K562 (cell line): ENCODE data around the gene SLC39A12. TPM values are rescaled to one million over a fixed set of nuclear protein-coding genes. Genes with fewer than 3 reads are reported as not detected.

Source experiments
- ATAC-seq: fragments of 200-7000 bp; cut with Tn5 transposase; 3 replicates; pipeline ENCODE4 v1.9.1; 2020; ENCODE audit warnings: moderate library complexity
- BruUV-seq: library from RNA; stranded (reverse); fragments of 400-500 nt; replicated peaks from 2 replicates; lab custom pipeline; 2021; lab: Mats Ljungman, UMichigan
- CTCF ChIA-PET: fragments of 300-600 bp; formaldehyde crosslinking; extraction: SDS; loops from one replicate; lab custom pipeline; 2021; ENCODE audit warnings: low intra/inter-chr PET ratio; lab: Yijun Ruan, JAX
- POLR2A ChIA-PET: fragments of 300-600, 350-650 bp; sonication (Branson Sonifier 250); formaldehyde crosslinking; extraction: SDS; loops from one replicate; lab custom pipeline; 2021; ENCODE audit warnings: antibody characterized with exemption, inconsistent platforms; lab: Yijun Ruan, JAX
- DNase-seq, 4 experiments: peaks; one replicate each; pipeline versions ENCODE4 v3.0.0 to v3.0.0-alpha.2; 2011 to 2018; ENCODE audit warnings: low spot score in 3 of 4, mixed read lengths in 3 of 4; ENCODE audit errors: extremely low read depth in 1 of 4
- FAIRE-seq: peaks from 2 replicates; lab custom pipeline; 2011; peaks lifted over from hg19 to GRCh38; lab: Jason Lieb, UNC
- H2AFZ ChIP-seq: 2 replicates; pipeline ENCODE4 v1.6.0; 2011; ENCODE audit warnings: low read depth, low read length, control low read depth, inconsistent platforms
- H3K27ac ChIP-seq: fragments of 200-600 bp; 3 replicates; pipeline ENCODE4 v1.8.0; 2011; ENCODE audit warnings: low read depth, mild to moderate bottlenecking, control low read depth, inconsistent platforms, low read length, moderate library complexity, mixed read lengths; ENCODE audit errors: extremely low read depth
- H3K27me3 ChIP-seq, 2 experiments: fragments of 300-600 bp in 1 of 2; 2 replicates in 1 of 2; 3 replicates in 1 of 2; pipeline versions ENCODE4 v1.6.0 to v1.8.0; 2011; ENCODE audit warnings: inconsistent platforms in 2 of 2, low read length in 2 of 2, mild to moderate bottlenecking in 1 of 2, mixed read lengths in 1 of 2, moderate library complexity in 1 of 2; ENCODE audit not compliant: control insufficient read depth in 2 of 2, insufficient read depth in 2 of 2
- H3K36me3 ChIP-seq: fragments of 300-600 bp; 3 replicates; pipeline ENCODE4 v1.8.0; 2011; ENCODE audit warnings: mild to moderate bottlenecking, low read length, inconsistent platforms; ENCODE audit not compliant: control insufficient read depth, insufficient read depth
- H3K4me1 ChIP-seq, 2 experiments: fragments of 200-600 bp in 1 of 2; replicated peaks in 1 of 2; 2 replicates in 1 of 2; 3 replicates in 1 of 2; pipeline versions ENCODE4 v1.5.1 to v1.8.0; 2011; ENCODE audit warnings: inconsistent platforms in 2 of 2, low read length in 2 of 2, mild to moderate bottlenecking in 1 of 2, mixed read lengths in 1 of 2, moderate library complexity in 1 of 2; ENCODE audit not compliant: control insufficient read depth in 2 of 2, insufficient read depth in 2 of 2
- H3K4me2 ChIP-seq: 2 replicates; pipeline ENCODE4 v1.6.1; 2011; ENCODE audit warnings: low read length, control low read depth, inconsistent platforms, mixed read lengths; ENCODE audit not compliant: insufficient read depth
- H3K4me3 ChIP-seq: fragments of 200-600 bp; sonication (generic), shearing (Covaris generic); 2 replicates; pipeline ENCODE4 v1.5.1; 2016; ENCODE audit warnings: control low read depth, inconsistent platforms
- H3K79me2 ChIP-seq: fragments of 200-600 bp; 3 replicates; pipeline ENCODE4 v1.8.0; 2011; ENCODE audit warnings: low read length, inconsistent platforms; ENCODE audit not compliant: control insufficient read depth, insufficient read depth
- H3K9ac ChIP-seq, 2 experiments: 2 replicates each; pipeline versions ENCODE4 v1.6.0 to v1.6.1; 2011; ENCODE audit warnings: low read depth in 2 of 2, low read length in 2 of 2, control low read depth in 1 of 2, inconsistent platforms in 1 of 2, mild to moderate bottlenecking in 1 of 2, mixed read lengths in 1 of 2; ENCODE audit not compliant: insufficient read depth in 1 of 2
- H3K9me1 ChIP-seq: one replicate; pipeline ENCODE4 v1.6.0; 2011; ENCODE audit warnings: inconsistent platforms, mild to moderate bottlenecking, low read length, moderate library complexity; ENCODE audit not compliant: control insufficient read depth, insufficient read depth
- H3K9me3 ChIP-seq: replicated peaks from 2 replicates; pipeline ENCODE4 v1.5.1; 2011; ENCODE audit warnings: low read depth, low read length, inconsistent platforms; ENCODE audit not compliant: control insufficient read depth, insufficient read depth
- H4K20me1 ChIP-seq: replicated peaks from 2 replicates; pipeline ENCODE4 v1.6.1; 2011; ENCODE audit warnings: low read length, inconsistent platforms, mixed read lengths; ENCODE audit not compliant: control insufficient read depth, insufficient read depth
- NFATC3 ChIP-seq: fragments of 450-650 bp; IDR thresholded peaks from 2 replicates; pipeline ENCODE4 v1.6.1; 2017; ENCODE audit warnings: mild to moderate bottlenecking
- RBM34 ChIP-seq: fragments of 200-400 bp; formaldehyde crosslinking; IDR thresholded peaks from 2 replicates; pipeline ENCODE4 v1.6.1; 2018; ENCODE audit warnings: low read length, borderline replicate concordance; ENCODE audit not compliant: insufficient read depth
- ZNF696 ChIP-seq: fragments of 250-450 bp; sonication (Bioruptor Pico); conservative IDR thresholded peaks from 2 replicates; pipeline ENCODE4 v1.4.0; 2020; ENCODE audit warnings: mild to moderate bottlenecking, moderate library complexity
- WGBS: fragments of 100-300 bp; shearing (Covaris generic); methylation state at CpG from one replicate; pipeline ENCODE4 v1.1.6; 2016; ENCODE audit warnings: low coverage, mixed read lengths; ENCODE audit not compliant: insufficient coverage; ENCODE audit errors: missing lambda C conversion rate; 5-methylcytosine and 5-hydroxymethylcytosine counted together
- in situ Hi-C: fragments of 300-500 bp; cut with MboI; formaldehyde crosslinking; loops from 4 replicates; pipeline ENCODE4 v1.15.0; 2018; ENCODE audit warnings: inconsistent platforms, mixed read lengths
- intact Hi-C: fragments of 100-400 bp; cut with micrococcal nuclease; formaldehyde crosslinking; loops from 2 replicates; pipeline ENCODE4 v1.14.2; 2022
- polyA plus RNA-seq, 8 experiments: library from polyadenylated mRNA; depleted of rRNA in 4 of 8; stranded (reverse) in 5 of 8; unstranded in 3 of 8; fragments of >200 nt; fragmentation: Nextera tagmentation in 2 of 8; fragmentation: Illumina TruSeq in 1 of 8; extraction: Ambion mirVana in 2 of 8; extraction: Trizol in 1 of 8; gene quantifications; 2 replicates each; pipeline versions ENCODE4 v1.2.1 to v1.2.3, GENCODE V29; 2011 to 2014; ENCODE audit warnings: inconsistent platforms in 1 of 8, missing spikeins in 1 of 8
- total RNA-seq, 7 experiments: library from RNA; depleted of rRNA in 6 of 7; stranded (reverse); fragments of >200 nt in 6 of 7; fragmentation: Illumina TruSeq in 2 of 7; extraction: Trizol in 2 of 7; gene quantifications; 2 replicates each; pipeline versions ENCODE4 v1.2.1 to v1.2.3, GENCODE V29; 2011 to 2021; ENCODE audit warnings: low replicate concordance in 1 of 7

Gene SLC39A12
- total and polyA plus RNA-seq, 9 of the 15 experiments (the other 6 are each of a cell fraction or from before 2014, with no cell fraction given), result not detected

DNA sequence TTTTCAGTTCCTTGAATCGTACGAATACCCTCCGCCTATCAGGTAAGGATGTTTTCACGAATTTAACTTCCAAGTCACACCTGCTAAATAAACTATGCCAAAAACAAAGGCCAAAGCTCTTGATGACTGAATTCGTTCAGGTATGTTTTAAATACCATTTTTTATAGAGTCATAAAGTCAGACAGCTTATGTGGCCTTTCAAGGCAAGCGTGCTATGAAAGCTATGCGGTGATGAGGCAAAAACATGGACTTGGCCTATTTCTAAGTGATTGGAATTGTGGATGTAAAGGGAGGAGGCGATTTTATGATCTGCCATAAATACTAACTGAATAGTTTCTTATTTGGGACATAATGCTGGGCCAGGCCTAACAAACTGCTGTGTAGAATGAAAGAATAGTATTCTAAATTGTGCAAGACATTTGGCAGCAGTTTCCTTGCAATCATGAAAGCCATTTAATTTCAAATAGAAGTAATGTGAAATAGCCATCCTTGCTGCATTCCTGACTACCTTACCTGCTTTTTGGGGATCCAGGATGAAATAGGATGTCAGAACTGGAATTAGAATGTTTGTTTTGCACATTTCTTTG lies 14.0 kb downstream of the SLC39A12 start (continued):
- no peak for TF ChIP-seq NFATC3
- TF ChIP-seq RBM34, result no peak

DNA sequence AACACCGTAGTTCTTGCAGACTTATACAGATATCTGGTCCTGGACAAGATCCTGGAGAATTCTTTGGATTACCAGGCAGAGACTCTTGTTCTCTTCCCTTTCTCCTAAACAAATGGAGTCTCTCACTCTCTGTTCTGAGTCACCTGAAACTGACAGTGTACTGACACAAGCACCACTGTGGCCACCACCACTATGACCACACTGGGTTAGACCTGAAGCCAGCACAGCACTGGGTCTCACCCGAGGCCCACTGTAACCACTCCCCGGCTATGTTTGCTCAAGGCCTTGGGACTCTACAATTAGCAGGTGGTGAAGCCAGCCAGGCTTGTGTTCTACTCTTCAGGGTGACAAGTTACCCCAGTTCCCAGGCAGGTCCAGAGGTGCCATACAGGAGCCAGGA lies 22.8 kb downstream of the SLC39A12 start:
- POLR2A ChIA-PET, result interaction anchor here (1.2 kb wide), 1 partner anchor 21 kb away, joined by 3 read pairs; no protein-coding TSS in a partner anchor
- CTCF ChIA-PET, result no interaction called here
- no peaks in the 10 kb centered on the region for H3K9me3 ChIP-seq
- no peaks in the 10 kb centered on the region for H3K27me3 ChIP-seq
- DNase-seq (no peak), ATAC-seq (no peak), FAIRE-seq (no peak)
- no peak overlapping the region for H2AFZ ChIP-seq
- WGBS, result 0% methylated on average over 3 of the region's 3 CpGs
- in situ Hi-C loops, result no loop called here
- H3K9ac ChIP-seq, result no peak overlapping the region
- H3K9me1 ChIP-seq, result no peaks in the 10 kb centered on the region
- no peaks in the 10 kb centered on the region for H3K79me2 ChIP-seq
- no peak overlapping the region for H3K4me2 ChIP-seq
- no peaks in the 10 kb centered on the region for H4K20me1 ChIP-seq
- TF ChIP-seq ZNF696 (CRISPR knock-in tag), result no peak
- H3K4me3 ChIP-seq, result no peak overlapping the region
- intact Hi-C loops, result no loop called here
- H3K36me3 ChIP-seq, result no peaks in the 10 kb centered on the region
- H3K4me1 ChIP-seq, result no peaks in the 10 kb centered on the region
- H3K27ac ChIP-seq, result no peak overlapping the region
- BruUV-seq, result no TSS peak
